ENCODE data around the gene WNT9A.
"Not testable (repeated sequence)": the region's sequence is repeated elsewhere in the genome, so short reads cannot be mapped to it uniquely, and the experiment has no call there.

Gene WNT9A

GRCh38 chr1:227947676-227948492 lies at the start of gene WNT9A:
TSS of gene WNT9A (minus strand) at chr1:227947932. CDS start at chr1:227947887, 45 bp downstream.
- DNase-seq, result peak; percentile 38

GRCh38 chr1:227996187-227996950 lies 48.6 kb upstream of the WNT9A start:
- no peak for DNase-seq

- no peak for DNase-seq
These were observed 47.0 kb upstream of the WNT9A start for GRCh38 chr1:227994632-227995300.

- no peak for DNase-seq
These were observed 39.4 kb upstream of the WNT9A start for GRCh38 chr1:227987181-227987580.

- DNase-seq, result not testable (repeated sequence)
These were observed 28.0 kb upstream of the WNT9A start for GRCh38 chr1:227975583-227976283.

- DNase-seq, result not testable (repeated sequence)
These were observed 26.1 kb upstream of the WNT9A start for GRCh38 chr1:227973724-227974288.

GRCh38 chr1:227972843-227973374 lies 25.2 kb upstream of the WNT9A start:
- DNase-seq, result not testable (repeated sequence)

- DNase-seq, result not testable (repeated sequence)
These were observed 24.5 kb upstream of the WNT9A start for GRCh38 chr1:227972283-227972679.

GRCh38 chr1:227971643-227972282 lies 24.0 kb upstream of the WNT9A start:
- not testable (repeated sequence) for DNase-seq

- DNase-seq, result not testable (repeated sequence)
These were observed 23.5 kb upstream of the WNT9A start for GRCh38 chr1:227971216-227971615.

GRCh38 chr1:227970076-227970995 lies 22.6 kb upstream of the WNT9A start:
- DNase-seq, result not testable (repeated sequence)

GRCh38 chr1:227967815-227968214 lies 20.1 kb upstream of the WNT9A start:
- not testable (repeated sequence) for DNase-seq

GRCh38 chr1:227966733-227967132 lies 19.0 kb upstream of the WNT9A start:
- not testable (repeated sequence) for DNase-seq

- DNase-seq, result no peak
These were observed 14.1 kb upstream of the WNT9A start for GRCh38 chr1:227961651-227962466.

- DNase-seq, result no peak
These were observed 11.7 kb upstream of the WNT9A start for GRCh38 chr1:227959325-227959860.

GRCh38 chr1:227958617-227959324 lies 11.0 kb upstream of the WNT9A start:
- DNase-seq, result no peak

- DNase-seq, result no peak
These were observed 8.1 kb upstream of the WNT9A start for GRCh38 chr1:227955808-227956207.

- DNase-seq, result no peak
These were observed 6.6 kb upstream of the WNT9A start for GRCh38 chr1:227954163-227954850.

Data from DMS 273 treated with DMSO at 0.1 percent for 48 hours (cell line).